Activated B cell treated with CpG ODN at 0.5 μM for 24 hours (primary cell): ENCODE measurements around the gene ZNF41. TPM values are rescaled to one million over a fixed set of nuclear protein-coding genes. Genes with fewer than 3 reads are reported as not detected.
A peak's percentile ranks its signal among the peaks of the same experiment; 100 is the strongest.

Experiments
- ATAC-seq: fragments of 200-7000 bp; cut with Tn5 transposase; one replicate; pipeline ENCODE4 v1.10.0; 2021; ENCODE audit warnings: low read depth, mild to moderate bottlenecking, moderate library complexity
- CTCF ChIA-PET: fragments of 350-600 bp; sonication (Branson Sonifier 250); formaldehyde crosslinking; loops from one replicate; lab custom pipeline; 2021; ENCODE audit warnings: antibody characterized with exemption; lab: Charles Lee
- POLR2A ChIA-PET: fragments of 350-600 bp; sonication (Branson Sonifier 250); formaldehyde crosslinking; loops from one replicate; lab custom pipeline; 2021; ENCODE audit warnings: antibody characterized with exemption; lab: Charles Lee
- DNase-seq: peaks from one replicate; pipeline ENCODE4 v3.0.0; 2022
- H3K27ac Mint-ChIP-seq: one replicate; pipeline ENCODE4 v1.8.0; 2020; ENCODE audit warnings: mixed read lengths
- H3K27me3 Mint-ChIP-seq: one replicate; pipeline ENCODE4 v1.8.0; 2021; ENCODE audit warnings: mixed read lengths
- H3K36me3 Mint-ChIP-seq: one replicate; pipeline ENCODE4 v1.8.0; 2021; ENCODE audit warnings: low read depth, mixed read lengths
- H3K4me1 Mint-ChIP-seq: one replicate; pipeline ENCODE4 v1.8.0; 2021; ENCODE audit warnings: mixed read lengths
- H3K4me3 Mint-ChIP-seq: one replicate; pipeline ENCODE4 v1.8.0; 2020; ENCODE audit warnings: mild to moderate bottlenecking, mixed read lengths
- H3K9me3 Mint-ChIP-seq: one replicate; pipeline ENCODE4 v1.8.0; 2020; ENCODE audit warnings: mixed read lengths
- intact Hi-C: fragments of 100-400 bp; cut with micrococcal nuclease; formaldehyde crosslinking; loops from one replicate; pipeline ENCODE4 v1.15.1; 2024
- total RNA-seq: library from RNA; stranded (reverse); gene quantifications from 2 replicates; pipeline ENCODE4 v1.2.3, GENCODE V29; 2022
- TF ChIP-seq, protein P1 (sequence below): fragments of 200-600 bp; IDR thresholded peaks from one replicate; pipeline ENCODE4 v1.8.0; 2022; ENCODE audit warnings: antibody characterized with exemption, mild to moderate bottlenecking

ZNF41 gene
- total RNA-seq, 1 donor from 2014 or later, result 19.2 TPM

DNA sequence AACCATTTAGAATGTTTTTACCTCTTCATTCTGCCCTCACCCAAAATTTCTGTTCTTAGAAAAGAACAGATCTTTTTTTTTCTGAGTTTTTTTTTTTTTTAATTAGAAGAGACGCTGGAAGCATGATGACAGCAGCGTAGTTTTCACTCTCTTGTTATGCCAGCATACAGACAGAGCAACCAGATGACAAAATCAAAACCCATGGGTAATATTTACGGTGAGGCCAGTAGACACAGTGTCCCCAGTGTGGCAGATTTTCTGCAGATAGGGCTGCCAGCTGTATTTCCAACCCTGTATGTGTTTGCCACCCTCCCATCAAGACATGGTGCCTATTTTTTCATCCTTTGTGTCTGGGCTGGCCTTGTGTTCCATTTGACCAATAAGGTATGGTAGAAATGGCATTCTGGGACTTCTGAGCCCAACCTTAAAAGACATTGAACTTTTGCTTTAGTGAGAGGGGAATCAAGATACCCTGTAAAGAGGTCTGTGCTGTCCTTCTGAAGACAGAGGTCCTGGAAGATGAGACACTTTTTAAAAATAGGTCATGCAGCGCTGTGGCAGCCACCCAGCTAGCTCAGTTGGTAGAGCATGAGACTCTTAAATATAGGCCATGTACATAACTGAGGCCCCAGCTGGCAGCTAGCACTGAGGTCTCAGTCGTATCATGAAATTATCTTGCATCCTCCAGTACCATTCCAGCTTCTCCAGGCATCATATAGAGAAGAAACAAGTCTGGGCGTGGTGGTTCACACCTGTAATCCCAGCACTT, 6.7 kb upstream of the ZNF41 start:
- intact Hi-C loops, result no loop called here
- Mint-ChIP-seq H3K4me1 (peaks cover 24% of the 10 kb centered on the region), H3K36me3 (no peaks in the 10 kb centered on the region), H3K27ac (no peak overlapping the region), H3K9me3 (no peaks in the 10 kb centered on the region), H3K27me3 (no peaks in the 10 kb centered on the region), H3K4me3 (no peak overlapping the region)
- TF ChIP-seq, protein P1, sequence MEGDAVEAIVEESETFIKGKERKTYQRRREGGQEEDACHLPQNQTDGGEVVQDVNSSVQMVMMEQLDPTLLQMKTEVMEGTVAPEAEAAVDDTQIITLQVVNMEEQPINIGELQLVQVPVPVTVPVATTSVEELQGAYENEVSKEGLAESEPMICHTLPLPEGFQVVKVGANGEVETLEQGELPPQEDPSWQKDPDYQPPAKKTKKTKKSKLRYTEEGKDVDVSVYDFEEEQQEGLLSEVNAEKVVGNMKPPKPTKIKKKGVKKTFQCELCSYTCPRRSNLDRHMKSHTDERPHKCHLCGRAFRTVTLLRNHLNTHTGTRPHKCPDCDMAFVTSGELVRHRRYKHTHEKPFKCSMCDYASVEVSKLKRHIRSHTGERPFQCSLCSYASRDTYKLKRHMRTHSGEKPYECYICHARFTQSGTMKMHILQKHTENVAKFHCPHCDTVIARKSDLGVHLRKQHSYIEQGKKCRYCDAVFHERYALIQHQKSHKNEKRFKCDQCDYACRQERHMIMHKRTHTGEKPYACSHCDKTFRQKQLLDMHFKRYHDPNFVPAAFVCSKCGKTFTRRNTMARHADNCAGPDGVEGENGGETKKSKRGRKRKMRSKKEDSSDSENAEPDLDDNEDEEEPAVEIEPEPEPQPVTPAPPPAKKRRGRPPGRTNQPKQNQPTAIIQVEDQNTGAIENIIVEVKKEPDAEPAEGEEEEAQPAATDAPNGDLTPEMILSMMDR, result no peak
- ChIA-PET CTCF (interaction anchor here (0.6 kb wide), 1 partner anchor 133 kb away, joined by 3 read pairs; no protein-coding TSS in a partner anchor), POLR2A (no interaction called here)
- no peak for DNase-seq
- ATAC-seq, result no peak

DNA sequence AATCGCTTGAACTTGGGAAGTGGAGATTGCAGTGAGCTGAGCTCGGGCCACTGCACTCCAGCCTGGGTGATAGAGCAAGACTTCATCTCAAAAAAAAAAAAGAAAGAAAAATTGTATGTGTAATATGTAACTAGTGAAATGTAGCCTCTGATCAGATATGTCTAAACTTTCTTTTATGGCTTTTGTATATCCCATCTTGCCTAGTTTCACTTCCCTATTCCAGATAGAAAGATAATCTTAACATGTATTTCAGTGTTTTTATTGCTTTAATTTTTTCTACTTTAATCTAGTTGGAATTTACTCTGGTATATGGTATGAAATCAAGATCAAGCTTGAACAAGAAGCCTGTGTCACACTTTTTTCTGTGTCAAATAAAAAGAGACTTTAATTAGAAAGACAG, 1.9 kb upstream of the ZNF41 start:
- ATAC-seq, result no peak
- ChIA-PET CTCF (no interaction called here), POLR2A (interaction anchor here (0.7 to 1.4 kb wide), 2 partner anchors 10 to 39 kb away, joined by 3 to 6 read pairs; no protein-coding TSS in a partner anchor)
- intact Hi-C loops, result no loop called here
- H3K9me3 Mint-ChIP-seq, result no peaks in the 10 kb centered on the region
- peaks cover 2% of the 10 kb centered on the region for H3K36me3 Mint-ChIP-seq
- TF ChIP-seq, protein P1, result no peak
- peaks cover 40% of the 10 kb centered on the region for H3K4me1 Mint-ChIP-seq
- H3K4me3 Mint-ChIP-seq, result peak overlapping the region; percentile 44
- DNase-seq, result no peak
- H3K27ac Mint-ChIP-seq, result peak overlapping the region; percentile 69
- no peaks in the 10 kb centered on the region for H3K27me3 Mint-ChIP-seq

DNA sequence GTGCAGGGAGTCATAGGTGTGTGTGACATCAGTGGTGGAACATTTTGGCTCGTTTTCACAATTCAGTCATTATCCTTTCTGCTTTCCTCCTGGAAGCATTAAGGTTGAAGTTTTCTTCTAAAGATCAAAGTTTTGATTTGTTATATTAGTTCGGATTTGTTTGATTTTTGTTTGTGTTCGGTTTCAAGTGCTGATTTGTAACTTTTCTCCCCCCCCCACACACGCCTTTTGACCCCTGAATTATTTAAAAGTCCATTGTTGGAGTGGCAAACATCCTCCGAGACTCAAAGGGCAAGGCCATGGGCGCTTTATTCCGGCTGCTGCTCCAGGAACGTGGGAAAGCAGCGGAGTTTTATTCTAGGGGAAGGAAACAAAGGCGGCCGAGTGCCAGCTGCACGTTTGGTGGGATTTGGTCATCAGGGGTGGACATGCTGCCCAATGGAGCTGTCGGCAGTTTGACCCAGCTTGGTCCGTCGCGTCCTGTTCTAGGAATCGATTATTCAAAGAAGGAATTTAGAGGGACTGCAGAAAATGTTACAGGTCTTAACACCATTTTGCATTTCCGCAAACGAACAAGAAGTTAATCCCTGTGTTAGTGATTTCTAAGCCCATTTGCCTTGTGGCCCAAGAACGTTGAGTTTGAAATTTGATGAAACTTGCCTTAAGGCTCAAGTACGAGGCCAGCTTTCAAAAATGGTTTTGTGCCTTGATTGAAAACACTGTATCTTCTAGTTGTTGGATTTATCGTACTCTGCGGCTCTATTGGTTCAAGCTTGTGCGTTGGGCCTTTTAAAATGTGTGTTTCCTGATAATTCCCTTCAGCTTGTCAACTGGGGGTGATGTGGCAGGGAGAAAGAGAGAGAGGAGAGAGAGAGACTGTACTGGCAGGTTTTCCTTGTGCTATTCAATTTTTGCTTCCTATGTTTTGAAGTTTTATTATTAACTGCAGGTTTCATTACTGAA, 565 bp upstream of the ZNF41 start:
- Mint-ChIP-seq H3K4me1 (peaks cover 42% of the 10 kb centered on the region), H3K27ac (peak overlapping the region; percentile 92), H3K4me3 (peak overlapping the region; percentile 90), H3K36me3 (peaks cover 2% of the 10 kb centered on the region), H3K9me3 (no peaks in the 10 kb centered on the region), H3K27me3 (no peaks in the 10 kb centered on the region)
- TF ChIP-seq, protein P1, result no peak
- ChIA-PET CTCF (interaction anchor here (0.9 kb wide), 1 partner anchor 14 kb away, joined by 3 read pairs; no protein-coding TSS in a partner anchor), POLR2A (interaction anchor here (0.5 to 1.4 kb wide), 6 partner anchors 40 to 293 kb away, joined by 3 to 6 read pairs (median 4); partner anchors contain the start of gene USP11)
- DNase-seq (no peak), ATAC-seq (no peak)
- intact Hi-C loops, result loop anchor here (2.0 kb wide), 7 partner anchors 39 to 293 kb away; partner anchors contain the start of genes ARAF, CDK16, USP11 and UXT

DNA sequence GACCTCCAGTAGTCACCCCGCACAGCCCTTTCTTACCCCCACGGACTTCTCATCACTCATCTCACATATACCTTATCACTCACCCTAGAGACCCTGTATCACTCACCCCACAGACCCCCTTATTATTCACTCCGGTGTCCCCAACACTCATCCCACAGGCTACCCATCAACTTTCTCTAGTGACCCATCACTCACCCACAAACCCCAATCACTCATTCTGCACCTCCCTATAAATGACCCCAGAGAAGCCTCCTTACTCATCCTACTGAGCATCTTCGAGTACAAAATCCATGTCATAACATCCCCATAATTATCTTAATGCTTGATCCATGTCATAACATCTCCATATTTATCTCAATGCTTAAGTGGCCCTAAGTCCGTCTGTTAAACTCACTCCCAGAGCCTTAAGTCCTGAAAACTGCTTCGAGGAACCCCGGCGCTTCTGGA, 934 bp downstream of the ZNF41 start:
- POLR2A ChIA-PET, result interaction anchor here (0.6 to 1.6 kb wide), 7 partner anchors 66 to 292 kb away, joined by 3 to 4 read pairs (median 3); partner anchors contain the start of gene CDK16
- intact Hi-C loops, result loop anchor here (2.0 kb wide), 7 partner anchors 41 to 291 kb away; partner anchors contain the start of genes ARAF, CDK16, USP11 and UXT

More for the DNA sequence above, 934 bp downstream of the ZNF41 start:
- DNase-seq (no peak), ATAC-seq (no peak)
- Mint-ChIP-seq H3K36me3 (peaks cover 5% of the 10 kb centered on the region), H3K9me3 (no peaks in the 10 kb centered on the region), H3K4me1 (peaks cover 45% of the 10 kb centered on the region), H3K4me3 (peak overlapping the region; percentile 90), H3K27me3 (no peaks in the 10 kb centered on the region), H3K27ac (peak overlapping the region; percentile 92)
- TF ChIP-seq, protein P1, result no peak
- CTCF ChIA-PET, result interaction anchor here (0.6 kb wide), 2 partner anchors 41 to 99 kb away, joined by 3 read pairs; no protein-coding TSS in a partner anchor
